GM19455 (cell line): ENCODE measurements around the gene RPL7A.
"Not testable (repeated sequence)": the region's sequence is repeated elsewhere in the genome, so short reads cannot be mapped to it uniquely, and the experiment has no call there.

Experiments used
- ATAC-seq: cut with Tn5 transposase; IDR thresholded peaks from one replicate; pipeline ENCODE4 v1.9.1; 2021; ENCODE audit not compliant: unreplicated experiment

RPL7A gene

DNA sequence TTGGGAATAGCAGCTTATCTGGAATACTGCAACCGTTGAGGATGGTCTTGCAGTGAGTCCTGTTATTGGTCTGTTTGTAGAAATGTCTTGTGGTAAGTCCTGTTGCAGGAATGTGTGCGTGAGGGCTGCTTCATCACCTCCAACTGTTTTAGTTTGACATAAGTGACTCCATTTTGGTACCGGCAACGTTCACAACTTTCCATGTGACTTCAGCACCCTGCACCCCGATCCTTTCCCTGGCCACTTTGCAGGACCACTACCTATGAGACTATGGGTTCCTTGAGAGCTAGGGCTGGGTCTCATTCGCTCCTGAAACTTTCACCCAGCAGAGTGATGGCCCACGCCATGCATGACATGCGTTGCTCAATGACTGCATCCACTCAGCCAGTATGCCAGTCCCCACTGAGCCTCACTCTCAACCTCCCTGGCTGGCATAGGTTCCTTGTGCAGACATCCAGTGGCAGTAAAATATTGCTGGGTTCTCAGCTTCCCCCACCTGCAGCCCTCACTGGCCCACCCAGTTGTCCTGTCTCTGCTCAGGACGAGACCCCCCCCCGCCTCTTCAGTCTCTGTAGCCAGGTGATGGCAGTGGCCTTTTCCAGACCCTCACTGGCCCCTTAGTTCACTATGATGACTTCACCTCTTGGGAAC, 20.1 kb upstream of the RPL7A start:
- no peak for ATAC-seq

GRCh38 chr9:133329306-133330156, 18.5 kb upstream of the RPL7A start:
- not testable (repeated sequence) for ATAC-seq

DNA sequence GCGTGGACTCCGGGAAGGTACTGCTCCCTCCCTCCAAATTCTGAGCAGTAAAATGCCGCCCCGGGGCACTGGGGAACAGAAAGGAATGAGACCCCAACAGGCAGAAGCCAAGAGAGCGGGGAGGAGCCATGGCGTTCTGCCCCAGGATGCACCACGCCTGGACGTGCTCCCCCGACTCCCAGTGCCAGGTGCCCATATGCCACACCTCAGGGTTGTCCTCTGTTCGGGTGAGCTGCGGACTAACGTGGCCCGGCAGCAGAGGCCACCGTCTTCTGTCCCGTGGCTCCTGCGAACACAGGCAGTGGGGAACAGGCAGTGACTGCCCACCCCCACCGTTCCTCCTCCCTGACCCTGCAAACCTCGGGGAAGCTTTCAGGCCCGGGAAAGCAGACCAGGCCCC, 16.8 kb upstream of the RPL7A start:
- no peak for ATAC-seq

GRCh38 chr9:133331641-133332380, 16.2 kb upstream of the RPL7A start:
- ATAC-seq = no peak

DNA sequence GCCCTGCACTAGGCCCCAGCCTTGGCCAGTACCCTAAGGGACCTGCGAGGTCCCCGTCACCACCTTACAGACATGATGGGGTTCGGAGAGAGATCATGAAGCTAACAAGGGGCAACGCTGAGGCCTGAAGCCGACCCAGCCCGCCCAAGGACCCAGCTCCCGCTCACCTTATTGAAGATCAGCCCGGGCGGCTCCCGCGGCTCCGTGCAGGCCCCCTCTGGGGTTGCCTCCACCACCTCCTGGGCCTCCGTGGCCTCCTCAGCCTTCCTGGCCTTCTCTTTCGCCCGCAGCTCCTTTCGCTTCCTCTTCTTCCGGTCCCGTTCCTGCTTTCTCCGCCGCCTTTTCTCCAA, 15.7 kb upstream of the RPL7A start:
- ATAC-seq = no peak

DNA sequence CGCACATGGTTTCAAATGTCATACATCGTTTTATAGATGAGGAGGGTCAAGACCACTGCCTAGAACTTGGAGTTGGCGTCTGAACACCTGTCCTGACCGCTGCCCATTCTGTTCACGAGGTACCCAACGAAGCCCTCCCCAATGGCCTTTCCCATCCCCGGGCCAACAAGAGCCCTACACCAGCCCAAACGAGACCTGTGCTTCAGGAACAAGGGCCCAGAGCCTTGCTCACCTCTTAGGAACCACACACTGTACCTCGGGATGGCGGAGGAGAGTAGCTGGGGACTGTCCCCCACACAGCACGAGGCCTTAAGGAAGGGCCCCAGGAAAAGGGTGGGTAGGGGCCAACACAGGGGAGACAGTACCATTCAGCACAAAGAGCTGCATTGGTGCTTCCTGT, 15.0 kb upstream of the RPL7A start:
- no peak for ATAC-seq

GRCh38 chr9:133333566-133333965, 14.5 kb upstream of the RPL7A start:
- no peak for ATAC-seq

DNA sequence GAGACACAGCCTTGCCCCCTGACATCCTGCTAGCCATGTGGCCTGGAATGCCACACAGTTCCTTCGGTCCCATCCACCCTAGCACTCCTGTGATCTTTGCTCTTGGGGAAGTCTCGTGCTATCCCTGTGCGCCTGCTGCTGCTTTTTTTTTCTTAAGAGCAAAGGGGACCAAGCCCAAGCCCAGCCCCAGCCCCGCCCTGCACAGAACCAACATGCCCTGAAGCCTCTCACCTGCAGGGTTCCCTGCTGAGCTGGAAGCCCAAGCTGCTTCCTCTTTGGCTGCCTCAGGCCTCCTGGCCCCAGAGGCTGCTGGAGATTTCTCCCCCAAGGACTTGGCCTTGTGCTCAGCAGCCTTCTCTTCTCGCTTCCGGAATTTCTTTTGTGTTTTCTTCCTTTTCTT, 13.9 kb upstream of the RPL7A start:
- ATAC-seq = no peak

DNA sequence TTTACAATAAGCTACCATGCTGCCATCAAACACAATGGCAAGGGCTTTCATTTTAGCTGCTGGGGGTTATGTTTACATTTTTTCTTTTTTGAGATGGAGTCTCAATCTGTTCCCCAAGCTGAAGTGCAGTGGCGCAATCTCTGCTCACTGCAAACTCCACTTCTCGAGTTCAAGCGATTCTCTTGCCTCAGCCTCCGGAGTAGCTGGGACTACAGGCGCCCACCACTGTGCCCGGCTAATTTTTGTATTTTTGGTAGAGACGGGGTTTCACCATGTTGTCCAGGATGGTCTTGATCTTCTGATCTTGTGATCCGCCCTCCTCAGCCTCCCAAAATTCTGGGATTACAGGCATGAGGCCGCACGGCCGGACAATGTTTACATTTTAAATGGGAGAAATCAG, 13.1 kb upstream of the RPL7A start:
- not testable (repeated sequence) for ATAC-seq

- ATAC-seq = peak; percentile 79
Observed at GRCh38 chr9:133335924-133336811, 11.8 kb upstream of the RPL7A start, which contains the start of gene SURF6. Gene SURF6, minus strand, starts transcription at chr9:133336188. Its CDS starts 56 bp downstream, at chr9:133336132.

DNA sequence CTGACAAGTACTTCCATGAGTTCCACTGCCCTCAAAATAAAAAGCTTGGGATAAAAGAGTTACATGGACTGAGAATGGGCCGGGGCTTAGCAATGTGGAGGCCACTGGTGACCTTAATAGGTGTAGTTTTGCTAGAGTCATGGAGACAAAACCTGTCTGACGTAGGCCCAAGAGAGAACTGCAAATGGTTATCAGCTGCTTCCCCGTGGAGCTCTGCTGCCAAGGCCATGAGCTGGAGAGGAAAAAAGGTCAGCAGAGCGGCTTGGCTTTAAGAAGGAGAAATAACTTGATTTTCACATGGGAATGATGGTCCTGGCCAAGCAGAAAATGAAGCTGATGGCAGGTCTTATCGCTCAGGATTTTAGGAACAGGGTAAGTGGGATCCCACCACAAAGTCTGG, 8.4 kb upstream of the RPL7A start:
- ATAC-seq = no peak

DNA sequence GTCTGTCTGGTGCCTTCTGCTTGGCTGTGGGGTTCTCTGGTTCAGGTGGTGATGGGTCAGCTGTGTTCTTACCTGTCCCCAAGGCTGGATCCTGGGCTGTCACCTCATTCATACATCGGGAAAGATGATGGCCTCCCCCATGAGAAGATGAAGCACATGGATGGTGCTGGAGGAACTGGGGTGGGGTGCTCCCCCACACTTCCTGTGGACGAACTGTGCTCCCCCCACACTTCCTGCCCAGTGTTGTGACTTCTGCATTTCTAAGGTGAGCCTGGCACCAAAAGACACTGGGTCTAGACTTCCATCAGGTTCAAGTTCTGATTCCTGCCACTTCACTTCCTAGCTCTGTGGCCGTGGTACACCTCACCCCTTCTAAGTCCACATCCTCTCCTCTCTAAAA, 7.8 kb upstream of the RPL7A start:
- no peak for ATAC-seq

DNA sequence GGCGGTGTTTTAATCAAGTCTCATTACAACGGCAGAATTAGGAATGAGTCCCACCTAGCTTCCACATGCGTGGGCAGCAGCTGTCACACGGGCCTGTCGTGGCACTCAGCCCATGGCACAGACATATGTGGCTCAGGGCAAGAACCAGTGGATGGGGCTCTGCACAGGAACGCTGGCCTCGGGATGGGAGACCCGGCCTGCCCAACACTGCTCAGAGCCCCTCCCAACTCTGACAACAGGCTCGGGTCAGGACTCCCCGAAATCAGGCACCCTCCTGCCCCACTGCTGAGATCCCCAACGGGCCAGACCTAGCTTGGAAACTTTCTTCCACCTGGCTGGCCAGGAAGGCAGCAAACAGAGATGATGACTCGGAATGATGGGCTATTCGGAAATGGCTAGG, 7.1 kb upstream of the RPL7A start:
- no peak for ATAC-seq

DNA sequence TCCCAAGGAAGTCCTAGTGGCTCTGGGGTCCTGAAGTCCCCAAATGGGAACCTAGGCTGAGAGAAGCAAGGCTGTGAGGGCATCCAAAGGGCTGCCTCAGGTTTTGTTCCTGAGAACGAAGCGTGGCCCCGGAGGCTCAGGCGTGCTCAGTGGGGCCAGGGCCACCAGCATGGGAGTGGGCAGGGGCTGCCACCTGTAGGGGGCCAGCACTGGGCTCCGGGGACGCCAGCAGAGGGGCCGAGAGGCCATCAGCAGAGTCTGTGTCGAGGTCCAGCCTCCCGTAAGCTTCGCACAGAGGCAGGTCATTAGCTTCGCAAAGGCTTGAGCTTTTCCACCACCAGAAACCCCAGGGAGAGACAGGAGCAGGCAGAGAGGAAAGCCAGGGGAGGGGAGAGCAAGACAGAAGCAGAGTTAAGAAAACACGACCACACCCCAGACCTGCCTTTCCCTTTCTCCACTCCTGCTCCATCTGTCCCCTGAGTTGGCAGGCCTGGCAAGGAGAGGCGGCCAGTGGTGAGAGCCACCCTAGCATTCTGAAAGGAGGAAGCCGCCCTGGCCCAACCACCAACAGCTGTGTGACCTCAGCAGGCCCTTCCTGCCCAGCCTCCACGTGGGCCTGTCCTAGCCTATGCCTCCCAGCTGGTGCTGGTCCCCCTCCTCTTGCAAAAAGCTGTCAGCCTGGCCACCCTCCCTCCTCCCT, 6.5 kb upstream of the RPL7A start:
- ATAC-seq = no peak

DNA sequence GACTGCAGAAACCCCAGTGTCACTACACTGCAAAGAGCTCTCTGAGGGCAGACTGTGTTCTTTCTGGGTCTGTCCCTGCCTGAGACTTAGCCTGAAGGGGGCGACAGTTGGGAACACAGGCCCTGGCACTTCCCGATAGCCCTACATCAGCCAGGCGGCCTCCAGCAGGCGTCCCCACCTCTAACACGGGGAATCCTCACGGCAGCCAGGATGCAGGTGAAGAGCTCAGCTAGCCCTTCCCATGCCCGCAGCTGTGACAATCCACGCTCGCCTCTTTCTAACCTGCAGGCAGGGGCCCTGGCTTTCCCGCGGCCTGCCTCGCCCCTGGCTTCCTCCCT, 6.0 kb upstream of the RPL7A start:
- ATAC-seq = no peak

DNA sequence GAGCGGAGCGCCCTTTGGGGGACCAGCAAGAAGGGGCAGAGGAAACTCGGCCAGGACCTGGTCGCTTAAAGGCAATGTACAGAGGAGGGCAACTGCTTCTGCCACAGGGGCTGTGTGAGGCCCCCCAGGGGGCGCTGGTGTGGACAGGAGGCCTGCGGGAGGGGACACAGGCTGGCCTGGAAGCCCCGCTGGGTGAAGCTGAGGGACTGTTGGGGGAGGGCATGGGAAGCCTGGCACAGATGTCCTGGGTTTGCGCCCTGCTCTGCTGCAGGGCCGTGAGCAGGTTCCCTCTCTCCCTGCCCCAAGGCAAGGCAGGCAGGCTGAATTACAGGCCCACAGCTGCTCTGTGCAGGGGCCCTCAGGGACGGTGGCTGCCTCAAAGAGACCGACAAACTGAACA, 5.4 kb upstream of the RPL7A start:
- ATAC-seq = no peak

- ATAC-seq = no peak
Observed at GRCh38 chr9:133344071-133344470, 3.9 kb upstream of the RPL7A start.

DNA sequence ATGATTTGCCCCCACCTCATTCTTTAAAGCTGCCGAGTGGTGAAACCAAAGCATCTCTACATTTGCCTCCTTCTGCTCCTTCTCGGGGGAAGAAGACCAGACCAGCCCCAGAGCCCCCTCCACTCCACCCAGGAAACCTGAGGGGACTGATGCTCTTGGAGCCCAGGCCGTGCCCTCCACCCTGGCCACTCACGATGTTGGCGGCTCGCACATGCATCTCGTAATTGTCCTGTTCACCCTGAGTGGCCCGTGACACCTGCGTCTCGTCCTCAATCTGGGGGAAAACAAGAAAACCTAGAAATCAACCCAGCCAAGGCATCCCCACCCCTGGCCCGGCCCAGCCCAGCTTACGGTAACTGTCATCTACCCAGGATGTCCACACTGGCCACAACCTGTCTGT, 3.0 kb upstream of the RPL7A start:
- ATAC-seq = no peak

DNA sequence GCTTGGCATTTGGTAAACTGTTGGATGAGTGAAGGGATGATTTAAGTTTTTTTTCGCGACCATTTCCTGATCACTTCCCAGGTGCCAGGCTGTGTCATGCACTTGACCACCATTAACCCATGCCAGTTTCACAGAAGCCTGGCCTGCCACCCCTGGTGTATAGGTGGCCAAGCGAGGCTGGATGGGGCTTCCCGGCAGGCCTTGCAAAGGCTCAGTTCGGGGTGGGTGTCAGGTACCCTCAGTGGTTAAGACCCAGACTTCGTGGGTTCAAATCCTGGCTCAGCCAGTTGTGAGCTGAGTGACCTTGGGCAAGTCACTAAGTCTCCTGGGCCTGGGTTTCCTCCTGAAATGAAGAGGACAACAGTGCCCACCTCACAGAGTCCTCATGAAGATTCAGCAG, 2.4 kb upstream of the RPL7A start:
- no peak for ATAC-seq

DNA sequence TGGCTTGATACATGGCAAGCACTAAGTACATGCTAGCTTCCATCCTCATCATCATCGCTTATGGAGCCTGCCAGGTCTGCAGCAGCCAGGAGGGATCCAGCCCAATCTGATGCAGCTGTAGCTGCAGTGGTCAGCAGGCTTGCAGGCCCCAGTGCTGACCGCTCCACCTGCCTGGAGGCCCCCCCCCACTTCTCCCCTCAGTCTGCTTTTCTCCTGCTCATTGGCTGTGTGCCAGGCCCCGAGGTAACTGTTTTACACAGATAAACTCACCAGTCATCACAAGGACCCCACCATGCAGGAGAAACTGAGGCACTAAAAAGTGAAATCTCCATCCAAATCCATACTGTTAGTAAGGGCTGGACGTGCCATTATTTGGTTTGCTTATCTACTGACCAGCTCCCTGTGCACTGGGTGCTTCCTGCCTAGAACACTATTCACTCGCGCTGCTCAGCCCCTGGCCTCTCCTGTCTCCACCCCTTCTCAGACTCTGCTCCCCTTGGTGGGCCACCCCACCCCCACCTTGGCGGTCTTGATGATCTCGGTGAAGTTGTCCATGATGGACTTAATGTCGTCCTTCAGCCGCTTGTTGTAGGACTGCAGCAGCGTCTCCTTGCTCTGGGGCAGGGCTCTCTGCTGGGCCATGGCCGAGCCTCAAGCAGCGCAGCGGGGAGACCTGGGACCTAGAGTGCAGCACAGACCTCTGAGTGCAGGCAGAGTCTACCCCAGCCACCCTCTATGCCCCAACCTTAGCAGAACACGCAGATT, 1.8 kb upstream of the RPL7A start:
- no peak for ATAC-seq
